Stomach (tissue), 9 donors: ENCODE measurements around the gene PPP1R14B. TPM values are rescaled to one million over a fixed set of nuclear protein-coding genes. Genes with fewer than 3 reads are reported as not detected.

ENCODE experiments used
- DNase-seq, 2 donors: peaks; one replicate each; pipeline versions ENCODE4 v3.0.0 to v3.0.0-alpha.2; 2013 to 2019
- H3K27ac ChIP-seq, 5 donors: fragments of 200-600 bp in 4 of 5; sonication (generic) in 4 of 5; one replicate each; pipeline ENCODE4 v1.5.1; 2013 to 2019; ENCODE audit warnings: mild to moderate bottlenecking in 1 of 5, moderate library complexity in 1 of 5
- H3K27me3 ChIP-seq, 3 donors: fragments of 200-600 bp; sonication (generic); one replicate each; pipeline ENCODE4 v1.5.1; 2017 to 2019; ENCODE audit warnings: mixed run types in 1 of 3
- H3K36me3 ChIP-seq, 4 donors: fragments of 200-600 bp; sonication (generic); 1 replicate in 3 of 4; 2 replicates in 1 of 4; pipeline ENCODE4 v1.5.1; 2016 to 2019
- H3K4me1 ChIP-seq, 4 donors: fragments of 200-600 bp; sonication (generic); one replicate each; pipeline ENCODE4 v1.5.1; 2016 to 2019
- H3K4me3 ChIP-seq, 4 donors: fragments of 200-600 bp; sonication (generic) in 3 of 4; one replicate each; pipeline ENCODE4 v1.5.1; 2016 to 2019; ENCODE audit warnings: mild to moderate bottlenecking in 1 of 4
- H3K9me3 ChIP-seq, 4 donors: fragments of 200-600 bp; sonication (generic); one replicate each; pipeline ENCODE4 v1.5.1; 2016 to 2019
- EP300 ChIP-seq: sonication (generic); formaldehyde crosslinking; IDR thresholded peaks from one replicate; pipeline ENCODE4 v1.6.1; 2017; ENCODE audit warnings: antibody characterized with exemption
- POLR2A ChIP-seq, 4 donors: fragments of 450-650 bp; IDR thresholded peaks; one replicate each; pipeline ENCODE4 v1.6.1; 2016; ENCODE audit warnings: antibody characterized with exemption in 4 of 4, control low read depth in 2 of 4, mild to moderate bottlenecking in 1 of 4, moderate library complexity in 1 of 4
- POLR2AphosphoS5 ChIP-seq, 3 donors: sonication (generic); formaldehyde crosslinking; IDR thresholded peaks; one replicate each; pipeline ENCODE4 v1.6.1; 2016; ENCODE audit warnings: antibody characterized with exemption in 3 of 3
- WGBS, 5 donors: extraction: QIAGEN DNeasy Blood & Tissue Kit in 3 of 5; methylation state at CpG; one replicate each; pipeline versions ENCODE4 v1.1.5 to v1.1.7; 2013 to 2018; 5-methylcytosine and 5-hydroxymethylcytosine counted together
- intact Hi-C: fragments of 100-400 bp; cut with DNase I; formaldehyde crosslinking; loops from one replicate; pipeline ENCODE4 v1.15.1; 2023; ENCODE audit warnings: low total_unique reads
- polyA plus RNA-seq, 3 donors: library from polyadenylated mRNA; stranded (reverse); fragments of 200-250 nt; gene quantifications; one replicate each; pipeline ENCODE4 v1.2.3, GENCODE V29; 2013
- total RNA-seq, 5 donors: library from RNA; depleted of rRNA; stranded (reverse); fragments of >200 nt; gene quantifications; one replicate each; pipeline versions ENCODE4 v1.1.0 to v1.2.3, GENCODE V29; 2014 to 2016
- TF ChIP-seq, protein P1 (sequence below), 7 experiments: fragments of 450-650 bp in 4 of 7; fragments of 200-600 bp in 3 of 7; sonication (generic) in 3 of 7; IDR thresholded peaks; one replicate each; pipeline ENCODE4 v1.5.1; 2016 to 2019; ENCODE audit warnings: antibody characterized with exemption in 7 of 7, control low read depth in 2 of 7, mild to moderate bottlenecking in 1 of 7
- donor health status: healthy with polysubstance abuse.
- donor health status: Bipolar disorder and iron deficiency.
- donor health status: healthy.

The PPP1R14B gene
- total and polyA plus RNA-seq, 8 donors: 39.3 to 234 (median 77.6) TPM

DNA sequence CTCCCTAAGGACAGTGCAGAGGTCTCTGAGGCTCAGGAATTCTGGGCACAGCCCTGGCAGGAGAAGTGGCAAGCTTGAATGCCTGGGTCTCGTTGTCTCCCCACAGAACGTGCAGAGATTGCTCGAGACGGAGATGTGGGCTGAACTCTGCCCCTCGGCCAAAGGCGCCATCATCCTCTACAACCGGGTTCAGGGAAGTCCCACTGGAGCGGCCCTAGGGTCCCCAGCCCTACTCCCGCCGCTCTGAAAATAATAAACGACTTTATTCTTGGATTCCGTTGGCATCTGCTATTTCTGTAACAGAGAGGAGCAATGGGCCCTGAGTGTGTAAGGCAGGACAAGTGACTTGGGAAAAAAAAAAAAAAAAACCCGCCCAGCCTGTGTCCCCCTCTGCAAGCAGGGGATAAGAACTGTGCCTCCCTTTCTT is 17.0 kb downstream of the PPP1R14B start:
- DNase-seq: peak in 1 of 2 donors; percentile 23

DNA sequence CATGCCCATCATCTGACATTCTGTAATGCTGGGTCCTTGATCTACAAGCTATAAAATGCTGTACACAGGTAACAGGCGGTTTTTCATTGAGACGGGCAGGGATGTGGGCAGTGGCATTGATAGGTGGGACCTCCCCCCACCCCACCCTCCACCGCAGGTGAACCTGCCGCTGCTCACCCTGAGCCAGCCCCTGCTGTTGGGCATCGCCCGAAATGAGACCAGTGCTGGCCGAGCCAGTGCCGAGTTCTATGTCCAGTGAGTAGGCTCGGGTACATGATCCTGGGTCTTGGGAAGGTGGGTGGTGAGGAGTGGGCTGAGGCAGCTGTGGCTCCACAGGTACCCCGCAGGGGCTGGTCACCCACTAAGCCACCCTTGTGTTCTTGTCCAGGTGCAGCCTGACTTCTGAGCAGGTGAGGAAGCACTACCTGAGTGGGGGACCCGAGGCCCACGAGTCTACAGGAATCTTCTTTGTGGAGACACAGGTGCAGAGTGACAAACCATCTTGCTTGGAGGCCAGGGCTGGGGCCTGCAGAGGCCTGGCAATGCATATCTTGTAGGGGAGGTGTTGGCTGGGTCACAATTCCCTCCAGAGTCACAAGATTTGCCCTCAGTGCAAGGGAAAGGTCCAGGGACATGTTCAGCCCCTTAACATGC is 17.5 kb downstream of the PPP1R14B start:
- Histone ChIP-seq H3K4me3 (peak overlapping the region in 3 of 4 donors; percentile 66 to 72 (median 68)), H3K36me3 (peaks cover 0 to 4% (median 3%) of the 10 kb centered on the region in 4 donors), H3K27me3 (no peaks in the 10 kb centered on the region), H3K27ac (peak overlapping the region; percentile 91 to 96 (median 94)), H3K9me3 (no peaks in the 10 kb centered on the region), H3K4me1 (peaks cover 56 to 84% (median 81%) of the 10 kb centered on the region in 4 donors)
- no peak for TF ChIP-seq POLR2A (IDR thresholded peaks at IDR 0.05)
- no peak for TF ChIP-seq POLR2AphosphoS5 (IDR thresholded peaks at IDR 0.05)
- TF ChIP-seq, protein P1, sequence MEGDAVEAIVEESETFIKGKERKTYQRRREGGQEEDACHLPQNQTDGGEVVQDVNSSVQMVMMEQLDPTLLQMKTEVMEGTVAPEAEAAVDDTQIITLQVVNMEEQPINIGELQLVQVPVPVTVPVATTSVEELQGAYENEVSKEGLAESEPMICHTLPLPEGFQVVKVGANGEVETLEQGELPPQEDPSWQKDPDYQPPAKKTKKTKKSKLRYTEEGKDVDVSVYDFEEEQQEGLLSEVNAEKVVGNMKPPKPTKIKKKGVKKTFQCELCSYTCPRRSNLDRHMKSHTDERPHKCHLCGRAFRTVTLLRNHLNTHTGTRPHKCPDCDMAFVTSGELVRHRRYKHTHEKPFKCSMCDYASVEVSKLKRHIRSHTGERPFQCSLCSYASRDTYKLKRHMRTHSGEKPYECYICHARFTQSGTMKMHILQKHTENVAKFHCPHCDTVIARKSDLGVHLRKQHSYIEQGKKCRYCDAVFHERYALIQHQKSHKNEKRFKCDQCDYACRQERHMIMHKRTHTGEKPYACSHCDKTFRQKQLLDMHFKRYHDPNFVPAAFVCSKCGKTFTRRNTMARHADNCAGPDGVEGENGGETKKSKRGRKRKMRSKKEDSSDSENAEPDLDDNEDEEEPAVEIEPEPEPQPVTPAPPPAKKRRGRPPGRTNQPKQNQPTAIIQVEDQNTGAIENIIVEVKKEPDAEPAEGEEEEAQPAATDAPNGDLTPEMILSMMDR (IDR thresholded peaks at IDR 0.05): no peak
- no peak for TF ChIP-seq EP300
- 79 to 89% (median 84%) methylated on average over 7 to 12 of the region's 12 CpGs for WGBS, 5 donors
- peak in 1 of 2 donors; percentile 13 for DNase-seq
- intact Hi-C loops: no loop called here

More for the DNA sequence above, 17.0 kb downstream of the PPP1R14B start:
- TF ChIP-seq POLR2AphosphoS5 (IDR thresholded peaks at IDR 0.05): no peak
- TF ChIP-seq EP300: no peak
- no peak for TF ChIP-seq POLR2A (IDR thresholded peaks at IDR 0.05)
- TF ChIP-seq, protein P1 (IDR thresholded peaks at IDR 0.05): no peak
- WGBS, 5 donors: 29 to 39% (median 34%) methylated on average over 13 of the region's 13 CpGs
- intact Hi-C loops: no loop called here
- H3K9me3 ChIP-seq: no peaks in the 10 kb centered on the region
- H3K4me1 ChIP-seq: peaks cover 56 to 80% (median 78%) of the 10 kb centered on the region in 4 donors
- H3K27me3 ChIP-seq: no peaks in the 10 kb centered on the region
- peak overlapping the region; percentile 91 to 96 (median 94) for H3K27ac ChIP-seq
- peak overlapping the region; percentile 66 to 73 (median 70) for H3K4me3 ChIP-seq
- H3K36me3 ChIP-seq: no peaks in the 10 kb centered on the region

DNA sequence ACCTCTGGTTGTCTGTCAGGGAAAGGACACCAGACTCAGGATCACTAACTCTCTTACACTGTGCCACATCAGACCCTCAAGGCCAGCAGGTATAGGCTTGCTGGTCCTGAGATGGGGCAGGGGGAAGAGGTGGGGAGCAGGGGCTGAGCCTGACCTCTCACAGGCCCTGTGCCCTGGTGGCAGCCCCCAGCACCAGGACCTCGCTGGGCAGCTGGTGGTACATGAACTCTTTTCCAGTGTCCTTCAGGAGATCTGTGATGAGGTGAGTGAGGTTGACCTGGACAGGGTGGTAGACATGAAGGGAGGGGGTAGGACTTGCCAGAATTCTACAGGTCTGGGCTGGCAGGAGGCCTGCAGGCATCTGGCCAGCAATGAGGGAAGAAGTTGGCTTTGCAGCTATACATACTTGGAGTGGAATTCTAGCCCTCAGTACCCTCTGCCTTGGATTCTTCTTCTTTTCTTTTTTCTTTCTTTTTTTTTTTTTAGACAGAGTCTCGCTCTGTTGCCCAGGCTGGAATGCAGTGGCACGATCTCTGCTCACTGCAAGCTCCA is 19.3 kb downstream of the PPP1R14B start:
- H3K36me3 ChIP-seq: peaks cover 4 to 21% (median 18%) of the 10 kb centered on the region in 4 donors
- no peaks in the 10 kb centered on the region for H3K9me3 ChIP-seq
- TF ChIP-seq POLR2A (IDR thresholded peaks at IDR 0.05) (no peak), POLR2AphosphoS5 (IDR thresholded peaks at IDR 0.05) (no peak), EP300 (no peak)
- TF ChIP-seq, protein P1 (IDR thresholded peaks at IDR 0.05): no peak
- DNase-seq: peak; percentile 41 to 65
- 50 to 72% (median 59%) methylated on average over 2 to 3 of the region's 3 CpGs for WGBS, 5 donors
- no peaks in the 10 kb centered on the region for H3K27me3 ChIP-seq
- peaks cover 42 to 77% (median 70%) of the 10 kb centered on the region in 4 donors for H3K4me1 ChIP-seq
- H3K4me3 ChIP-seq: peak overlapping the region in 3 of 4 donors; percentile 70 to 76 (median 72)
- H3K27ac ChIP-seq: peak overlapping the region; percentile 94 to 97 (median 96)
- intact Hi-C loops: no loop called here

DNA sequence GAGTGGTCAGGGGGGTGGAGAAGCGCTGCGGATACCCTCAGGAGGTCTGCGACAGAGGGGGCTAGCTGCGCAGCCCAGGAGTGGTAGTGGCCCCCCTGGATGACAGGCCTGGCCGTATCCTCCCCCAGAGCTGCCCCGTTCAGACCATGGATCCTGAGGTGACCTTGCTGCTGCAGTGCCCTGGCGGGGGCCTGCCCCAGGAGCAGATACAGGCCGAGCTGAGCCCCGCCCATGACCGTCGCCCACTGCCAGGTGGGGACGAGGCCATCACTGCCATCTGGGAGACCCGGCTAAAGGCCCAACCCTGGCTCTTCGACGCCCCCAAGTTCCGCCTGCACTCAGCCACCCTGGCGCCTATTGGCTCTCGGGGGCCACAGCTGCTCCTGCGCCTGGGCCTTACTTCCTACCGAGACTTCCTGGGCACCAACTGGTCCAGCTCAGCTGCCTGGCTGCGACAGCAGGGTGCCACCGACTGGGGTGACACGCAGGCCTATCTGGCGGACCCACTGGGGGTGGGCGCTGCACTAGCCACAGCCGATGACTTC is 20.2 kb downstream of the PPP1R14B start:
- Histone ChIP-seq H3K27ac (peak overlapping the region; percentile 94 to 97 (median 96)), H3K4me3 (peak overlapping the region; percentile 70 to 90 (median 74)), H3K27me3 (no peaks in the 10 kb centered on the region), H3K4me1 (peaks cover 41 to 68% (median 61%) of the 10 kb centered on the region in 4 donors), H3K9me3 (no peaks in the 10 kb centered on the region), H3K36me3 (peaks cover 4 to 25% (median 22%) of the 10 kb centered on the region in 4 donors)
- peak; percentile 68 to 74 for DNase-seq
- 0 to 20% (median 3%) methylated on average over 5 to 26 of the region's 26 CpGs for WGBS, 5 donors
- intact Hi-C loops: no loop called here
- TF ChIP-seq POLR2A (IDR thresholded peaks at IDR 0.05) (no peak), EP300 (no peak), POLR2AphosphoS5 (IDR thresholded peaks at IDR 0.05) (peak in 2 of 3 donors; percentile 60)
- TF ChIP-seq, protein P1 (IDR thresholded peaks at IDR 0.05): no peak
